Right cardiac atrium (tissue), 5 donors: ENCODE results near the gene HDAC10. TPM values are rescaled to one million over a fixed set of nuclear protein-coding genes. Genes with fewer than 3 reads are reported as not detected.

Experiments used
- ATAC-seq, 2 donors: fragments of 200-7000 bp; cut with Tn5 transposase; one replicate each; pipeline versions ENCODE4 v1.8.0 to v1.9.1; 2020; ENCODE audit warnings: moderate library complexity in 2 of 2, mild to moderate bottlenecking in 1 of 2
- DNase-seq, 3 donors: peaks; one replicate each; pipeline ENCODE4 v3.0.0-alpha.2; 2020
- H3K27ac ChIP-seq: one replicate; pipeline ENCODE4 v1.5.1; 2013; ENCODE audit warnings: mild to moderate bottlenecking, low read length, control low read depth, moderate library complexity
- H3K27me3 ChIP-seq: one replicate; pipeline ENCODE4 v1.6.1; 2013; ENCODE audit not compliant: control insufficient read depth, insufficient read depth
- H3K4me1 ChIP-seq: one replicate; pipeline ENCODE4 v1.6.1; 2013; ENCODE audit warnings: low read length; ENCODE audit not compliant: control insufficient read depth, insufficient read depth
- H3K4me3 ChIP-seq: one replicate; pipeline ENCODE4 v1.5.1; 2013; ENCODE audit warnings: low read length, control low read depth
- H3K9me3 ChIP-seq: one replicate; pipeline ENCODE4 v1.6.1; 2013; ENCODE audit warnings: low read length; ENCODE audit not compliant: control insufficient read depth
- WGBS: extraction: QIAGEN DNeasy Blood & Tissue Kit; methylation state at CpG from one replicate; pipeline ENCODE4 v1.1.7; 2013; 5-methylcytosine and 5-hydroxymethylcytosine counted together
- intact Hi-C, 4 donors: fragments of 100-400 bp; cut with DNase I; formaldehyde crosslinking; loops; one replicate each; pipeline versions ENCODE4 v1.11.0 to v1.14.0; 2022 to 2023
- polyA plus RNA-seq: library from polyadenylated mRNA; stranded (reverse); fragments of 200-250 nt; gene quantifications from one replicate; pipeline ENCODE4 v1.2.3, GENCODE V29; 2013
- total RNA-seq, 4 donors: library from RNA; stranded (reverse); fragmentation: NEBNext Ultra II Directional; extraction: Animal tissue kit (Norgen Biotek cat#: 25700); gene quantifications; one replicate each; pipeline ENCODE4 v1.2.1, GENCODE V29; 2021
- donor health status: healthy with polysubstance abuse.
- donor health status: DM: no; HTN: yes; CAD: no.
- donor health status: DM: no; HTN: no; CAD: no.
- donor health status: DM: no; HTN: yes; CAD: no; lungs with severe emphysema.
- donor health status: DM: yes; HTN: yes; CAD: no.

HDAC10 gene
- total and polyA plus RNA-seq, 5 donors, result 8.7 to 13.5 (median 11.6) TPM

- no peaks in the 10 kb centered on the region for H3K9me3 ChIP-seq
- H3K4me3 ChIP-seq, result no peak overlapping the region
- H3K4me1 ChIP-seq, result no peaks in the 10 kb centered on the region
- ATAC-seq (peak; percentile 20 to 27), DNase-seq (no peak)
- 80% methylated on average over 45 of the region's 45 CpGs for WGBS
- H3K27me3 ChIP-seq, result no peaks in the 10 kb centered on the region
- H3K27ac ChIP-seq, result peak overlapping the region; percentile 32
- intact Hi-C loops, result no loop called here
Measured at GRCh38 chr22:50282361-50283155, 31.5 kb upstream of the HDAC10 start.

GRCh38 chr22:50281957-50282356 lies 30.9 kb upstream of the HDAC10 start:
- Histone ChIP-seq H3K4me1 (no peaks in the 10 kb centered on the region), H3K9me3 (no peaks in the 10 kb centered on the region), H3K27me3 (no peaks in the 10 kb centered on the region), H3K27ac (peak overlapping the region; percentile 32), H3K4me3 (no peak overlapping the region)
- intact Hi-C loops, result no loop called here
- peak in 2 of 3 donors; percentile 81 to 86 for DNase-seq
- ATAC-seq, result peak; percentile 47 to 57
- 65% methylated on average over 25 of the region's 25 CpGs for WGBS

- WGBS, result 92% methylated on average over 36 of the region's 36 CpGs
- intact Hi-C loops, result no loop called here
- Histone ChIP-seq H3K9me3 (no peaks in the 10 kb centered on the region), H3K4me3 (no peak overlapping the region), H3K4me1 (no peaks in the 10 kb centered on the region), H3K27ac (no peak overlapping the region), H3K27me3 (no peaks in the 10 kb centered on the region)
- no peak for ATAC-seq
- no peak for DNase-seq
Measured at GRCh38 chr22:50281384-50281760, 30.3 kb upstream of the HDAC10 start.

- H3K27ac ChIP-seq, result no peak overlapping the region
Measured at GRCh38 chr22:50280708-50281383, 29.8 kb upstream of the HDAC10 start.

GRCh38 chr22:50280022-50280707 lies 29.1 kb upstream of the HDAC10 start:
- WGBS, result 93% methylated on average over 38 of the region's 38 CpGs
- Histone ChIP-seq H3K27ac (no peak overlapping the region), H3K27me3 (no peaks in the 10 kb centered on the region), H3K4me3 (no peak overlapping the region), H3K4me1 (no peaks in the 10 kb centered on the region), H3K9me3 (no peaks in the 10 kb centered on the region)
- ATAC-seq (no peak), DNase-seq (no peak)
- intact Hi-C loops, result no loop called here

More at GRCh38 chr22:50280708-50281383, 29.8 kb upstream of the HDAC10 start:
- no peak overlapping the region for H3K4me3 ChIP-seq
- no peaks in the 10 kb centered on the region for H3K9me3 ChIP-seq
- no peak for ATAC-seq
- intact Hi-C loops, result no loop called here
- H3K4me1 ChIP-seq, result no peaks in the 10 kb centered on the region
- H3K27me3 ChIP-seq, result no peaks in the 10 kb centered on the region
- 94% methylated on average over 47 of the region's 47 CpGs for WGBS
- DNase-seq, result no peak

DNA sequence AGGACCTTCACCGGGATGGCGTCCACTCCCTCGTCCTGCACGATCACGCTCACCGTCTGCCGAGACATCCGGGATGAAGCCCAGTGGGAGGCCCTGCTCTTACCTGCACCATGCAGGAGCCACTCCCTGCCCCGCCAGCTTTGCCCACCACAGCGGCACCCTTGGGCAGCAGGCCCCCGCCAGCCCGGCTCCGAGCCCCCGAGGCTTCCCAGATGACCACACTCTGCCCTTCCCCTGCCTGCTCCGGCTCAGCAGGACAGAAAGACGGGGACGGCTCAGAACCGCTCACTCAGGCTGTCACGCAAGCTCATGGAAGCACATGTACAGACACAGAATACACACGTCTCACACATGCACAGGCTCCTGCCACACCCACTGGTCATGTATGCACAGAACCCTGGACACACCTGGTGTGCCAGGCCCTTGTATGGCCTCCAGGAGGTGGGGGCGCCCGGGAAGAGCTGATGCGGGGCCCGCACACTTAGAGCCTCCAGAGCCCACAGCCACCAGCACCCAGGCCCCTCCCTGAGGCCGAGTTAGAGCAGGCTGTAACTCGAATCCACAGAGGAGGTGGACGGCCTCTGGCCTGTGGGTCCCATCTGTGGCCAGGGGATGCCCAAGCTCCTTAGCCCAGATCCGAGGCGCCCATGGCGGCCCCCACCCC lies 28.0 kb upstream of the HDAC10 start:
- Histone ChIP-seq H3K4me1 (no peaks in the 10 kb centered on the region), H3K27ac (no peak overlapping the region), H3K27me3 (no peaks in the 10 kb centered on the region), H3K9me3 (no peaks in the 10 kb centered on the region), H3K4me3 (no peak overlapping the region)
- ATAC-seq (no peak), DNase-seq (no peak)
- 89% methylated on average over 30 of the region's 30 CpGs for WGBS
- intact Hi-C loops, result loop anchor here in 3 of 4 donors (5.0 kb wide), 2 partner anchors 33 to 48 kb away; partner anchors contain the start of gene DENND6B (in 3 of the 3)

GRCh38 chr22:50278461-50278860 lies 27.4 kb upstream of the HDAC10 start:
- intact Hi-C loops, result loop anchor here in 3 of 4 donors (5.0 kb wide), 2 partner anchors 34 to 49 kb away; partner anchors contain the start of gene DENND6B (in 3 of the 3)
- no peak for ATAC-seq
- no peaks in the 10 kb centered on the region for H3K9me3 ChIP-seq

DNA sequence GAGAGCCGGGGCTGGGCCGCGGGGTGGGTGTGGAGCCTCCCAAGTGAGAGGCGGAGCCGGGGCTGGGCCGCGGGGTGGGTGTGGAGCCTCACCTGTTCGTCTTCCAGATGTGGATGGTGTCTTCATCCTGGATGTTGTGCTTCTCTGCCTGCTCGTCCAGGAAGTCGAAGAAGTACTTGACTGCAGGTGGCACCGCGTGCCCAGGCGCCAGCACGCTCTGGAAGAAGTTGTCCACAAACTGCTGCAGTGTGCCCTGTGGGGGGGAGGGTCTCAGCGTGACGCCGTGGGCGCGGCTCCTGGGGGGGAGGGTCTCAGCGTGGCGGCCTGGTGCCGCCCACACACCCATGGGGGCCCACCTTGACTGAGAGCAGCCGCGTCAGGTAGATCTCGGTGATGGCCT lies 26.7 kb upstream of the HDAC10 start:
- Histone ChIP-seq H3K9me3 (no peaks in the 10 kb centered on the region), H3K4me1 (no peaks in the 10 kb centered on the region), H3K4me3 (no peak overlapping the region), H3K27me3 (no peaks in the 10 kb centered on the region), H3K27ac (no peak overlapping the region)
- intact Hi-C loops, result loop anchor here in 3 of 4 donors (5.0 kb wide), 2 partner anchors 35 to 50 kb away; partner anchors contain the start of gene DENND6B (in 3 of the 3)
- no peak for ATAC-seq
- DNase-seq, result no peak
- WGBS, result 84% methylated on average over 25 of the region's 25 CpGs

More at GRCh38 chr22:50278461-50278860, 27.4 kb upstream of the HDAC10 start:
- Histone ChIP-seq H3K4me3 (no peak overlapping the region), H3K27me3 (no peaks in the 10 kb centered on the region), H3K27ac (no peak overlapping the region), H3K4me1 (no peaks in the 10 kb centered on the region)
- no peak for DNase-seq
- 91% methylated on average over 21 of the region's 21 CpGs for WGBS

GRCh38 chr22:50276143-50276542 lies 25.1 kb upstream of the HDAC10 start:
- ATAC-seq (peak; percentile 73 to 82), DNase-seq (peak; percentile 67 to 90 (median 88))
- H3K27me3 ChIP-seq, result no peaks in the 10 kb centered on the region
- no peaks in the 10 kb centered on the region for H3K9me3 ChIP-seq
- intact Hi-C loops, result loop anchor here in 3 of 4 donors (5.0 kb wide), 2 partner anchors 36 to 51 kb away; partner anchors contain the start of gene DENND6B (in 3 of the 3)
- H3K4me1 ChIP-seq, result no peaks in the 10 kb centered on the region
- no peak overlapping the region for H3K27ac ChIP-seq
- no peak overlapping the region for H3K4me3 ChIP-seq
- WGBS, result 65% methylated on average over 25 of the region's 25 CpGs
